Measurements from ENCODE around the gene UXS1.

UXS1 gene

GRCh38 chr2:106070181-106070580, 123.9 kb downstream of the UXS1 start:
- no peak for DNase-seq

GRCh38 chr2:106068451-106068850, 125.7 kb downstream of the UXS1 start:
- no peak for DNase-seq

GRCh38 chr2:106065983-106066820, 127.9 kb downstream of the UXS1 start:
- DNase-seq = no peak

- DNase-seq = no peak
These were observed 128.7 kb downstream of the UXS1 start for GRCh38 chr2:106065268-106065982.

- no peak for DNase-seq
These were observed 130.9 kb downstream of the UXS1 start for GRCh38 chr2:106063181-106063580.

GRCh38 chr2:106062627-106063026, 131.5 kb downstream of the UXS1 start:
- DNase-seq = no peak

GRCh38 chr2:106061611-106062349, 132.3 kb downstream of the UXS1 start:
- DNase-seq = no peak

- no peak for DNase-seq
These were observed 134.6 kb downstream of the UXS1 start for GRCh38 chr2:106059416-106060065.

- DNase-seq = no peak
These were observed 135.5 kb downstream of the UXS1 start for GRCh38 chr2:106058469-106059137.

GRCh38 chr2:106057206-106057605, 136.9 kb downstream of the UXS1 start:
- DNase-seq = no peak

- DNase-seq = no peak
These were observed 139.0 kb downstream of the UXS1 start for GRCh38 chr2:106054880-106055655.

GRCh38 chr2:106054321-106054720, 139.8 kb downstream of the UXS1 start:
- DNase-seq = no peak

- DNase-seq = peak in 1 of 2 experiments; percentile 37
These were observed 140.5 kb downstream of the UXS1 start for GRCh38 chr2:106053581-106053980.

GRCh38 chr2:106053116-106053515, 141.0 kb downstream of the UXS1 start:
- DNase-seq = peak in 1 of 2 experiments; percentile 70

- no peak for DNase-seq
These were observed 149.2 kb downstream of the UXS1 start for GRCh38 chr2:106044859-106045258.

- no peak for DNase-seq
These were observed 150.1 kb downstream of the UXS1 start for GRCh38 chr2:106044021-106044420.

Measured in SW 1271 (cell line).